Measurements from ENCODE around the gene CFAP45.

The CFAP45 gene, protein sequence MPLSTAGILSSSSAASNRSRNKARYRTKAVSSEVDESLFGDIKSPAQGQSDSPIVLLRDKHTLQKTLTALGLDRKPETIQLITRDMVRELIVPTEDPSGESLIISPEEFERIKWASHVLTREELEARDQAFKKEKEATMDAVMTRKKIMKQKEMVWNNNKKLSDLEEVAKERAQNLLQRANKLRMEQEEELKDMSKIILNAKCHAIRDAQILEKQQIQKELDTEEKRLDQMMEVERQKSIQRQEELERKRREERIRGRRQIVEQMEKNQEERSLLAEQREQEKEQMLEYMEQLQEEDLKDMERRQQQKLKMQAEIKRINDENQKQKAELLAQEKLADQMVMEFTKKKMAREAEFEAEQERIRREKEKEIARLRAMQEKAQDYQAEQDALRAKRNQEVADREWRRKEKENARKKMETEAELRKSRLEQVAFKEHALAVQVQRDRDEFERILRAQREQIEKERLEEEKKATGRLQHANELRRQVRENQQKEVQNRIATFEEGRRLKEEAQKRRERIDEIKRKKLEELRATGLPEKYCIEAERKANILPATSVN

DNA sequence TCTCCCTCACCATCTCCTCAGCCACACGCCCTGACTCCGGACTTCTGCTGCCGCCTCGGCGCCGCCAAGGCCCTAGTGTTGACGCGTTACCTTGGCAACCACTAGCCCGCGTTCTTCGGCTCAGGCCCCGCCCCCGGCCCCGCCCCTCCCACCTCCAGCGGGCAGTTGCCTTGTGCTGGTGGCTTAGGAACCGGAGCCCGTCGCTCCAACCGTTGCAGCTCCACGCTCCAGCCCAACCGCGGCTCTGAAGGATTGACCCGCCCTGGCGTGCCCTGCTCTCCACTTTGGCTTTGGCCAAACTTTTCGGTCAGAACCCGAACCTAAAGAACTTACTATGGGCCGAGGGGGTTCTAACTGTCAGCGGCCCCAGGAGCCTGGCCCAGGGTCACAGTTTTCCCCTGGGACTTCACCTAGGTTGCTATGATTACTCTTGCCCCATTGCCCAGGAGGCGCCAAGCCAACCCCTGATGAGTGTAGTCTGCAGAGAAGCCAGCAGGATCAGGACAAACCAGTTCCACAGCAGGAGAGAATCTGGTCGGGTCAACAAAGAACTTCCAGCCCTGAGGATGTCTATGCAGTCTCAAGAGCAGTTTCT is at the start of gene CFAP45:
TSS of gene CFAP45 (minus strand) at position 80 of the 595 bp plus-strand sequence. CDS start at position 13, 67 bp downstream.
- peak; percentile 94 for DNase-seq

GRCh38 chr1:159949123-159949522 is 49.2 kb upstream of the CFAP45 start:
- no peak for DNase-seq

GRCh38 chr1:159947942-159948341 is 48.0 kb upstream of the CFAP45 start:
- no peak for DNase-seq

GRCh38 chr1:159946242-159947187 is 46.5 kb upstream of the CFAP45 start:
- DNase-seq = no peak

DNA sequence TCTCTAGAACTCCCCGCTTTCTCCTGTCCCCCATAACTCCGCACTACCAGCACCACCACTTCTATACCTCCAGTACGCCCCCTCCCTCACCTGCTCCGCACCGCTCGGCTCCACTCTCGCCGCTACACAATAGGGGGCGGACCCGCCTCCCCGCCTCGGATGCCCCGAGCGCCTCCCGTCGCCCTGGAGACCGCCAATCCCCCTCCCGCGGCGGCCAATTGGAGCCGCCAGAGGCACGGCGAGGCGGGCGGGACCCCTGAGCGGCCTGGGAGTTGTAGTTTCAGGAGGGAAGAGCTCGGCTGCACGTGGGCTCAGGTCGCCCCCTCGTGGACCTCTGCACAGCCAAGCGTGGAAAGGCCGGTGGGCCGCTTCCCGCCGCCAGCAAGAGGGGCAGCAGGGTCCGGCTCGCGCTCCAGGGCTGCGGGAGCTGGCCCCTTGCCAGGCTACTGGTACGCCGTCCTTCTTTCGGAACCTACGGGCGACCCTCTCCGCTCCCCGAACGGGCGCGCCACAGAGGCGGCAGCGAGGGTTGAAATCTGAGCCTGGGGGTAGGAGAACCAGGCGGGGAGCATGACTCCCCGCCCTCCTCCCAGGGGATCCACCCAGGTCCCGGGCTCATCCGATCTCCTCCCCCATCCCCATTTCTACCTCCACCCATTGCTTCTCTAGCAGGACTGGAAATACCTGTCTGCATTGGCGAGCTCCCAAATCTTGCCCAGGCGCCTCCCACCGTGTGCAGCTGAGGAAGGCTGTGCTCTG is 45.7 kb upstream of the CFAP45 start, which contains the start of gene IGSF9:
TSS of gene IGSF9 (minus strand) at position 131 of the 759 bp plus-strand sequence. CDS start 2,159 bp downstream, outside the sequence.
- peak; percentile 96 for DNase-seq

GRCh38 chr1:159944623-159945455 is 44.9 kb upstream of the CFAP45 start:
- no peak for DNase-seq

GRCh38 chr1:159943908-159944622 is 44.1 kb upstream of the CFAP45 start:
- DNase-seq = peak; percentile 40

- DNase-seq = no peak
These were observed 43.3 kb upstream of the CFAP45 start for GRCh38 chr1:159943278-159943640.

DNA sequence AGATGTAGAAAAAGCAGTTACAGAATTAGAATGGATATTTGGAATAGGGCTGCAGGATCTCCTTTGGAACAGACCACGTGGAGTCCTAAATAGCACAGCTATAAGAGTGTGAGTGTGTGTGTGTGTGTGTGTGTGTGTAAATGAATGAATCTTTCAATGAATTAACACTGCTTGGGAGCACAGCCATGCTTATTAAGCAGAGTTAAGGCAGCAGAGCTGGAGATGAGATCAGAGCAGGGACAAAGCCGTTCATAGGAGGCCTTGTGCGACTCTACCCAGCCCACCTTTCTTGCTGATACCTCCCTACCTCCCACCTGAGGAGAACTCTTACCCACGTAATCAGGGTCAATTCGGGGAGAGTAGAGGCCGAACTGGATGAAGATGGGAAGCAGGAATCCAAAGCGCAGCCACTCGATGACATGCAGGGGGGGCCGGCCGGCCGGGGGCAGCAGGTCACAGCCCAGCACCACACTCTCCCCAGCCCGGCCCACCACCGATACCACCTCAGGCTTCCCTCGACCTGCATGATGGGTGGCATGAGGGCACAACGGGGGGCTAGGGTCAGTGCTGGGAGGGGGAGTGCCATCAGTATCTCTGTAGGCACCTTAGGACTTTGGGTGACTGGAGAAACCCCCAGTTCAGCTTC is 42.8 kb upstream of the CFAP45 start:
- DNase-seq = no peak

- DNase-seq = no peak
These were observed 41.9 kb upstream of the CFAP45 start for GRCh38 chr1:159941591-159942560.

DNA sequence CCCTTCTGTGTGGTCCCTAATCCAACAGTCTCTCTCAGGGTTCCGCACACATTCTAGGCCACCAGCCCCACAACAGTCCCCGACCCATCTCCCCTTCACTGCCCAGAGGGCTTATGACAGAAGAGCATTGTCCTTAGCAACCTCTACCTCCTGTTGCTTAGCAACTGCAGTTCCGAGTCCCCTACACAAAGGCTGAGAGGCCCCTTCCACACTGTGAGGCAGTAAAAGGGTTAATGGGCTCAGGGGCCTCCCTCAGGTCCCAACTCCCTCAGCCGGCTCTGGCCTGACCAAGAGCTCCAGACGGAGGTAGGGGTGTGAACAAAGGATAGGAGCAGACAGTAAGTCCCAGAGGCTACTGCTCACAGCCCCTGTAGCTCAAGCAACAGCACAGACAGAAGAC is 41.2 kb upstream of the CFAP45 start:
- no peak for DNase-seq

DNA sequence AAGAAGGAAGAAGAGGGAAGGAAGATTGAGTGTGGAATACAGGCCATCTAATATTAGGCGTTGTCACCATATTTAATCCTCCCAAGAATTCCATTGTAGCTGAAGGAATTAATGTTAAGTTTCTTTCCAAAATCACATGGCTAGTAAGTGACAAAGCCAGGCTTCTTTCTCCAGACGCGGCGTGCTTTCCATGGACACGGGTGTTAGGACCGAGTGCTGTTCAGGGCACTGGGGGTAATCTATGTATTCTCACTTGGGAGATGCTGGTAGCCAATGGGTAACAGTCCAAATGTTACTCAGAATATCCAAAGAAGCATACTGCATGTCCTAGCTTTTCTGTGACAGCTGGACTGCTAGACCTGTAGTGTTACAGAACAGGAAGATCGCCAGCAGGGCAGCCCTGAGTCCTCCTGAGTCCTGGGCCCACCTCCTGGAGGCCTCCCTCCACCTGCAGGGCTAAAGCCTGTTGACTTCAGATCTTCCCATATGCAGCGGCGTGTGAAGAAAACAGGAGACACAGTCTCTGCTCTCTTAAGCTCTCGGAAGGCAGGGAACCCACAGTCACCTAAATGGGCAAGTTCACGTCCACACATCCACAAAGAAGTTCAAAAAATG is 40.1 kb upstream of the CFAP45 start:
- no peak for DNase-seq

DNA sequence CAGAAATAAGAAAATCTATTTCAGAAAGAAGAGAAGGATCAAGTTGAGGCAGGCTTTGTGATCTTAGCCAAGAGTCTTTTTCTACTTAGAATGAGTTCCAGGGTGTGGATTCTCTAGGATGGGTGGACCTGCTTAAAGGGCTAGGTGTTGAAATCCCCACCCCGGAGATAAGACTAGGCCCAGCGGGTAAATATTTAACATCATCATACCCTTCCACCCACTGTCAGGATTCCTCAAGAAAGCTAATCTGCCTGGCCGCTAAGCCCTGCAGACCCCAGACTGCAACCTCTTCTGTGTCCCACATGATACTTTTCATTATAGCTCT is 39.7 kb upstream of the CFAP45 start:
- no peak for DNase-seq

- no peak for DNase-seq
These were observed 39.1 kb upstream of the CFAP45 start for GRCh38 chr1:159938905-159939677.

GRCh38 chr1:159938211-159938852 is 38.4 kb upstream of the CFAP45 start:
- DNase-seq = no peak

GRCh38 chr1:159937054-159937750 is 37.2 kb upstream of the CFAP45 start:
- DNase-seq = peak; percentile 51
